ENCODE results near the gene PSMC5.
"Not testable (repeated sequence)": the region's sequence is repeated elsewhere in the genome, so short reads cannot be mapped to it uniquely, and the experiment has no call there.

PSMC5 gene

GRCh38 chr17:63837480-63837879 lies 10.2 kb downstream of the PSMC5 start:
- TF ChIP-seq TAF1 (IDR thresholded peaks at IDR 0.05; ENCODE audit: low read depth, low read length) (no peak), POLR2AphosphoS5 (IDR thresholded peaks at IDR 0.05; ENCODE audit: low read depth, low read length) (no peak), POU2F2 (IDR thresholded peaks at IDR 0.05; ENCODE audit: low read depth, low read length) (no peak), POLR2A (IDR thresholded peaks at IDR 0.05; ENCODE audit: low read depth, low read length) (no peak)
- DNase-seq (ENCODE audit: insufficient read length, low spot score): no peak
- FAIRE-seq: no peak

- no peak for FAIRE-seq
- no peak for TF ChIP-seq POLR2A (IDR thresholded peaks at IDR 0.05; ENCODE audit: low read depth, low read length)
- TF ChIP-seq PAX5 (IDR thresholded peaks at IDR 0.05; ENCODE audit: insufficient read depth, low read length, severe bottlenecking): no peak
- DNase-seq (ENCODE audit: insufficient read length, low spot score): no peak
These were observed 10.8 kb downstream of the PSMC5 start for GRCh38 chr17:63837962-63838600.

DNA sequence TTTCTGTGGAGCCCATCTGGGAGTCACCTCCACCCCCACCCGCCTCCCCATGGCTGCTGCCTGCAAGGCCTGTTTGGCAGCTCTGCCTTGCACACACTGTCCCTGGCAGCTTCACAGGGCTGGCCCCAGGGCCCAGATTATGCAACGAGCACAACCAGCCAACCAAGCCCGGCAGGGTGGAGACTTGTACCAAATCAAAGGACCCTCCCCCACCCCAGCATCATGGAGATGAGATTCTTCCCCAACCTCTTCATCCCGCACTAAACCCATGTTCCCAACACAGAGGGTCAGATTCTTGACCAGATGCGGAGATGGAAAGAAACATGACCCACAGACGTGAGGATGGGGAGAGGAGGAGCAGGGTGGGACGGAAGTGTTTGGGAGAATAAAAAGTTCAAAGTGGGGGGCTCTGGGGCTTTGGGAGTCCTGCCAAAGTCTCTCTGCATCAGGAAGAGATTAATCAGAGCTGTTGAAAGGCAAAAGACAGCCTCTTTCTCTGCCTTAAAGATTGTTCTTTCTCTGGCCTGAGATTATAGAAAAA lies 11.5 kb downstream of the PSMC5 start:
- no peak for DNase-seq (ENCODE audit: insufficient read length, low spot score)
- FAIRE-seq: no peak
- TF ChIP-seq TAF1 (IDR thresholded peaks at IDR 0.05; ENCODE audit: low read depth, low read length) (no peak), POLR2AphosphoS5 (IDR thresholded peaks at IDR 0.05; ENCODE audit: low read depth, low read length) (no peak), POU2F2 (IDR thresholded peaks at IDR 0.05; ENCODE audit: low read depth, low read length) (no peak), PAX5 (IDR thresholded peaks at IDR 0.05; ENCODE audit: insufficient read depth, low read length, severe bottlenecking) (no peak)

- TF ChIP-seq SPI1 (IDR thresholded peaks at IDR 0.05; ENCODE audit: low read depth, low read length) (no peak), POU2F2 (IDR thresholded peaks at IDR 0.05; ENCODE audit: low read depth, low read length) (no peak), PAX5 (IDR thresholded peaks at IDR 0.05; ENCODE audit: insufficient read depth, low read length, severe bottlenecking) (no peak)
- DNase-seq (ENCODE audit: insufficient read length, low spot score): no peak
- no peak for FAIRE-seq
These were observed 13.5 kb downstream of the PSMC5 start for GRCh38 chr17:63840591-63841349.

GRCh38 chr17:63841350-63842172 lies 14.3 kb downstream of the PSMC5 start:
- TF ChIP-seq PAX5 (IDR thresholded peaks at IDR 0.05; ENCODE audit: insufficient read depth, low read length, severe bottlenecking) (no peak), POU2F2 (IDR thresholded peaks at IDR 0.05; ENCODE audit: low read depth, low read length) (no peak)
- DNase-seq (ENCODE audit: insufficient read length, low spot score) (no peak), FAIRE-seq (peak; percentile 45)

GRCh38 chr17:63842173-63842539 lies 14.9 kb downstream of the PSMC5 start:
- FAIRE-seq (no peak), DNase-seq (ENCODE audit: insufficient read length, low spot score) (no peak)
- no peak for TF ChIP-seq POLR2AphosphoS5 (IDR thresholded peaks at IDR 0.05; ENCODE audit: low read depth, low read length)
- no peak for TF ChIP-seq TAF1 (IDR thresholded peaks at IDR 0.05; ENCODE audit: low read depth, low read length)

DNA sequence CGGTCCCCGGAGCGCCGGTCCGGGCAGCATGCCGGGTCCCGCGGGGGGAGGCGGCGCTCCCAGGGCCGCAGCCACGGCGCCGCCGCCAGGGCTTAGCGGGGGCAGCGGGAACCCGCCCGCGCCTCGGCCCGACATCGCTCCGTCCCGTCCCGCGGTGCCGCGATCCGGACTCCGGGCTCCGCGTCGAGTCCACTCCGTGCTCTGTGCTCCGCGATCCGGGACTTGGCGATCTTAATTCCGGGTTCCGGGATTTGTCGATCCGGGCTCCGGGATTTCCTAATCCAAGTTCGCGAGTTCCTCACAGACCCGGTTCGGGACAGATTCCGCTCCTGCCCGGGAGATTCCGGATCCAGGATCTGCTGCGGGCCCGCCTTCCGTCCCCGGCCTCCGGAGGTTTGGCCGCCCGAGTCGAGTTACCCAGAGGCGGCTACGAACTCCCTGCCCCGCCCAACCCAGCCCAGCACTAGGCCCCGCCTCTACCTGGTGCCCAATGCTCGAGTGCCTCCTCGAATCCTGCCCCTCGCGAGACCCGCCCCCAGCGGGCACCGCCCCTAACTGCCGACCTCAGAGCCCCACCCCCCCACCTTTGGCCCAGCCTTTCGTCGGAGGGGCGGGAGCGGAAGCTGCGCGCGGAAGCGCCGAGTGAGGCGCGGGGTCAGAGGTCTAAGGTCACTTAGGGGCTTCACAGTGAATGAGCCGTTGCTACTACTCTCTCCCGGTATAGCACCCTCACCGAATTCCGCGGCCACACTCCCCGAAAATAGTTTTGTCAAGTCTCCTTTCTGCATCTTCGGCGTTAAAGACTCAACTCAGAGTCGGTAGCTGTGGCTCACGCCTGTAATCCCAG lies 15.5 kb downstream of the PSMC5 start, which contains the start of gene SMARCD2:
SMARCD2 (minus strand) TSS at position 146 of the 847 bp plus-strand sequence; CDS start at position 135, 11 bp downstream.
- peak; percentile 49 for TF ChIP-seq PAX5 (IDR thresholded peaks at IDR 0.05; ENCODE audit: insufficient read depth, low read length, severe bottlenecking)
- TF ChIP-seq TAF1 (IDR thresholded peaks at IDR 0.05; ENCODE audit: low read depth, low read length): peak; percentile 68; the same call in 1 of the 2 replicates
- TF ChIP-seq POLR2AphosphoS5 (IDR thresholded peaks at IDR 0.05; ENCODE audit: low read depth, low read length): peak; percentile 67; the same call in 1 of the 2 replicates
- peak; percentile 45; the same call in 1 of the 2 replicates for TF ChIP-seq SPI1 (IDR thresholded peaks at IDR 0.05; ENCODE audit: low read depth, low read length)
- TF ChIP-seq POU2F2 (IDR thresholded peaks at IDR 0.05; ENCODE audit: low read depth, low read length): peak; percentile 95
- TF ChIP-seq POLR2A (IDR thresholded peaks at IDR 0.05; ENCODE audit: low read depth, low read length): peak; percentile 85
- DNase-seq (ENCODE audit: insufficient read length, low spot score) (peak; percentile 87), FAIRE-seq (peak; percentile 95)

DNA sequence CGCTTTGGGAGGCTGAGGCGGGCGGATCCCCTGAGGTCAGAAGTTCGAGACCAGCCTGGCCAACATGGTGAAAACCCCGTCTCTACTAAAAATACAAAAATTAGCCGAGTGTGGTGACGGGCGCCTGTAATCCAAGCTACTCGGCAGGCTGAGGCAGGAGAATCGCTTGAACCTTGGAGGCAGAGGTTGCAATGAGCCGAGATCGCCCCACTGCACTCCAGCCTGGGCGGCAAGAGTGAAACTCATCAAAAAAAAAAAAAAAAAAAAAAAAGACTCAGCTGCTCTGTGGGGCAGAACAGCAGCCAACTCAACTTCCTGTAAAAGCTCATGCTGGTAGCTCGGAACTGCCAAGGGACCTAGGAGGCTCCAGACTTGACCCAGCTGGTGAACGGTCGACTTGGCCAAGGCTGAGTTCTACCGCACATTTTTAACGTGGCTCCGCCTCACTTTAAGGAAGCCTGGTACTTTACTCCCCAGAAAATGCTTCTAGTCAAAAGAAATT lies 16.2 kb downstream of the PSMC5 start:
- not testable (repeated sequence) for DNase-seq (ENCODE audit: insufficient read length, low spot score); FAIRE-seq
- peak; percentile 74; the same call in 1 of the 2 replicates for TF ChIP-seq TAF1 (IDR thresholded peaks at IDR 0.05; ENCODE audit: low read depth, low read length)

DNA sequence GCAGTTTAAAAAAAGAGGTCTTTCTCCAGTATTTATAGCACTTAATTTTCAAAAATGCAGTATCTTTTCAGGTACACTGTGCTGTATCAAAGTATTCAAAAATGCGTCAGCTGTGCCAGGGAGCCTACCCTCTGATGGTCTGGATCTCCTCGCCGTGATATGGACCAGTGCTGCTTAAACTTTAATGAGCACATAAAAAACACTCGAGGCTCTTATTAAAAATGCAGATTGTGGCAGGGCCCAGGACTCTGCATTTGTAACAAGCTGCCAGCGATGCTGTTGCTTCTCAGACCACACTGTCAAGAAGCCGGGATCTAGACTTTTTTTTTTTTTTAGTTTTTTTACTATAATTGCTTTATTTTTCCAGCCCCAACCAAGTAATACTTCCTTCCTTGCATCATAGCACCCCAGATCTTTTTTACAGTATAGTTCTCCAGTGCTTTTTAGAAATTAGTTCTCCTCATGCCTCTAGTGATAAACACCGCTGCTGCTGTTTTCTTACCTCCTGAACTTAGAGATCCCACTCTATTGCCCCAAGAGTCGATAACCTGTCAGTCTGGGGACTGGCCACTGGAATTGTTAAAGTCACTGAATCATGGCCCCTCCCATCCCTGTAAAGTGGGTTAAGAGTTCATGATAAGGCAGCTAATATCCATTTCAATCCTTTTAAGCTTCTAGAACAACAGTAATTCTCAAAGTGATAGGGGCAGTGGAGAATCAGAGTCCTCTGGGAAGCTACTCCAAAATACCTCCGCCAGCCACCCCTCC lies 16.9 kb downstream of the PSMC5 start:
- TF ChIP-seq SPI1 (IDR thresholded peaks at IDR 0.05; ENCODE audit: low read depth, low read length): no peak
- no peak for TF ChIP-seq PAX5 (IDR thresholded peaks at IDR 0.05; ENCODE audit: insufficient read depth, low read length, severe bottlenecking)
- TF ChIP-seq POLR2AphosphoS5 (IDR thresholded peaks at IDR 0.05; ENCODE audit: low read depth, low read length): no peak
- TF ChIP-seq TAF1 (IDR thresholded peaks at IDR 0.05; ENCODE audit: low read depth, low read length): no peak
- TF ChIP-seq POU2F2 (IDR thresholded peaks at IDR 0.05; ENCODE audit: low read depth, low read length): no peak
- TF ChIP-seq POLR2A (IDR thresholded peaks at IDR 0.05; ENCODE audit: low read depth, low read length): no peak
- DNase-seq (ENCODE audit: insufficient read length, low spot score): no peak
- FAIRE-seq: no peak

Measured in GM12891 (cell line).